ENCODE results near the gene SERPINB12.

Gene SERPINB12

GRCh38 chr18:63552581-63552980 is 10.4 kb downstream of the SERPINB12 start:
- no peak for DNase-seq

- no peak for DNase-seq
These were observed 10.9 kb downstream of the SERPINB12 start for GRCh38 chr18:63553081-63553480.

- no peak for DNase-seq
These were observed 17.7 kb downstream of the SERPINB12 start for GRCh38 chr18:63559567-63560491.

- DNase-seq, result no peak
These were observed 20.1 kb downstream of the SERPINB12 start for GRCh38 chr18:63562284-63562683.

GRCh38 chr18:63564021-63564420 is 21.9 kb downstream of the SERPINB12 start:
- no peak for DNase-seq

- DNase-seq, result no peak
These were observed 22.4 kb downstream of the SERPINB12 start for GRCh38 chr18:63564561-63564960.

GRCh38 chr18:63567276-63567675 is 25.1 kb downstream of the SERPINB12 start:
- no peak for DNase-seq

GRCh38 chr18:63567825-63568224 is 25.7 kb downstream of the SERPINB12 start:
- no peak for DNase-seq

GRCh38 chr18:63570721-63571120 is 28.6 kb downstream of the SERPINB12 start:
- no peak for DNase-seq

- DNase-seq, result no peak
These were observed 33.5 kb downstream of the SERPINB12 start for GRCh38 chr18:63575681-63576080.

GRCh38 chr18:63578357-63578958 is 36.3 kb downstream of the SERPINB12 start:
- no peak for DNase-seq

- no peak for DNase-seq
These were observed 37.4 kb downstream of the SERPINB12 start for GRCh38 chr18:63579616-63580015.

- no peak for DNase-seq
These were observed 43.8 kb downstream of the SERPINB12 start for GRCh38 chr18:63585988-63586387.

- DNase-seq, result no peak
These were observed 44.3 kb downstream of the SERPINB12 start for GRCh38 chr18:63586431-63586830.

GRCh38 chr18:63586966-63587365 is 44.8 kb downstream of the SERPINB12 start, which contains the start of gene SERPINB13:
SERPINB13 (plus strand) TSS chr18:63587343; CDS start chr18:63588668, 1,325 bp downstream.
- no peak for DNase-seq

- DNase-seq, result no peak
These were observed 46.7 kb downstream of the SERPINB12 start for GRCh38 chr18:63588909-63589308.

GRCh38 chr18:63590373-63590772 is 48.2 kb downstream of the SERPINB12 start:
- DNase-seq, result no peak

- DNase-seq, result no peak
These were observed 49.0 kb downstream of the SERPINB12 start for GRCh38 chr18:63590966-63591695.

- no peak for DNase-seq
These were observed 49.6 kb downstream of the SERPINB12 start for GRCh38 chr18:63591725-63592124.

- DNase-seq, result no peak
These were observed 50.3 kb downstream of the SERPINB12 start for GRCh38 chr18:63592471-63592870.

GRCh38 chr18:63596964-63597363 is 54.8 kb downstream of the SERPINB12 start:
- DNase-seq, result no peak

GRCh38 chr18:63603355-63603754 is 61.2 kb downstream of the SERPINB12 start:
- DNase-seq, result no peak

- DNase-seq, result no peak
These were observed 61.6 kb downstream of the SERPINB12 start for GRCh38 chr18:63603772-63604171.

Measured in stimulated activated CD4-positive, alpha-beta T cell treated with anti-CD3 and anti-CD28 coated beads, Interleukin-2, amount 100 ng/mL, for 24 hours (primary cell).